NCI-H2171 (cell line): Measurements from ENCODE around the gene GDF2.

Source experiments
- DNase-seq: peaks from one replicate; lab custom pipeline; 2025; lab: John Stamatoyannopoulos, UW

The GDF2 gene

GRCh38 chr10:47322300-47323061 is at the start of gene GDF2:
Gene GDF2 (plus strand): TSS chr10:47322454. CDS start chr10:47322669, 215 bp downstream.
- DNase-seq, result no peak

GRCh38 chr10:47276071-47276470 is 46.2 kb upstream of the GDF2 start:
- no peak for DNase-seq

GRCh38 chr10:47276576-47277351 is 45.5 kb upstream of the GDF2 start:
- no peak for DNase-seq

GRCh38 chr10:47277352-47278151 is 44.7 kb upstream of the GDF2 start:
- DNase-seq, result no peak

- no peak for DNase-seq
Observed at GRCh38 chr10:47278152-47278473, 44.1 kb upstream of the GDF2 start.

- DNase-seq, result no peak
Observed at GRCh38 chr10:47278720-47279119, 43.5 kb upstream of the GDF2 start.

- no peak for DNase-seq
Observed at GRCh38 chr10:47279276-47279675, 43.0 kb upstream of the GDF2 start.

GRCh38 chr10:47282005-47282656 is 40.1 kb upstream of the GDF2 start:
- no peak for DNase-seq

GRCh38 chr10:47282657-47283018 is 39.6 kb upstream of the GDF2 start:
- no peak for DNase-seq

- DNase-seq, result no peak
Observed at GRCh38 chr10:47283101-47283630, 39.1 kb upstream of the GDF2 start.

- no peak for DNase-seq
Observed at GRCh38 chr10:47283848-47284247, 38.4 kb upstream of the GDF2 start.

GRCh38 chr10:47285381-47286115 is 36.7 kb upstream of the GDF2 start:
- DNase-seq, result no peak

GRCh38 chr10:47286116-47286505 is 36.1 kb upstream of the GDF2 start:
- no peak for DNase-seq

GRCh38 chr10:47286591-47287315 is 35.5 kb upstream of the GDF2 start:
- DNase-seq, result no peak

- DNase-seq, result no peak
Observed at GRCh38 chr10:47287365-47287802, 34.9 kb upstream of the GDF2 start.

- DNase-seq, result no peak
Observed at GRCh38 chr10:47287805-47288204, 34.4 kb upstream of the GDF2 start.

GRCh38 chr10:47288236-47288635 is 34.0 kb upstream of the GDF2 start:
- DNase-seq, result no peak

- no peak for DNase-seq
Observed at GRCh38 chr10:47288916-47289495, 33.2 kb upstream of the GDF2 start.

GRCh38 chr10:47289921-47290320 is 32.3 kb upstream of the GDF2 start:
- DNase-seq, result no peak

- no peak for DNase-seq
Observed at GRCh38 chr10:47290338-47290737, 31.9 kb upstream of the GDF2 start.
